Central memory CD8-positive, alpha-beta T cell (primary cell): ENCODE results near the gene TMEM123.

Experiments used
- ATAC-seq: fragments of 150-1000 bp; cut with Tn5 transposase; replicated peaks from 2 replicates; pipeline ENCODE4 v1.10.0; 2022; ENCODE audit warnings: mild to moderate bottlenecking, moderate FRiP score, moderate number of reproducible peaks; ENCODE audit not compliant: poor library complexity, severe bottlenecking; ENCODE audit errors: extremely low read depth
- DNase-seq, 2 donors: peaks; one replicate each; pipeline ENCODE4 v3.0.0; 2021; ENCODE audit warnings: low spot score in 2 of 2
- H3K27ac Mint-ChIP-seq: one replicate; pipeline ENCODE4 v1.8.0; 2022; ENCODE audit warnings: low read depth, mild to moderate bottlenecking, moderate library complexity, mixed read lengths
- H3K27me3 Mint-ChIP-seq: one replicate; pipeline ENCODE4 v1.8.0; 2022; ENCODE audit warnings: mixed read lengths
- H3K36me3 Mint-ChIP-seq: one replicate; pipeline ENCODE4 v1.8.0; 2022; ENCODE audit warnings: mild to moderate bottlenecking, moderate library complexity, mixed read lengths; ENCODE audit not compliant: insufficient read depth
- H3K4me1 Mint-ChIP-seq: one replicate; pipeline ENCODE4 v1.8.0; 2022; ENCODE audit warnings: mixed read lengths
- H3K4me3 Mint-ChIP-seq: one replicate; pipeline ENCODE4 v1.8.0; 2022; ENCODE audit warnings: mild to moderate bottlenecking, moderate library complexity, mixed read lengths
- H3K9me3 Mint-ChIP-seq: one replicate; pipeline ENCODE4 v1.8.0; 2022; ENCODE audit warnings: mixed read lengths

The TMEM123 gene

GRCh38 chr11:102426570-102426969, 26.0 kb downstream of the TMEM123 start:
- DNase-seq (no peak), ATAC-seq (no peak)
- H3K36me3 Mint-ChIP-seq = peaks cover 6% of the 10 kb centered on the region
- H3K9me3 Mint-ChIP-seq = no peaks in the 10 kb centered on the region
- no peak overlapping the region for H3K27ac Mint-ChIP-seq
- no peak overlapping the region for H3K4me3 Mint-ChIP-seq
- peaks cover 69% of the 10 kb centered on the region for H3K4me1 Mint-ChIP-seq
- H3K27me3 Mint-ChIP-seq = no peaks in the 10 kb centered on the region

- Mint-ChIP-seq H3K4me1 (peaks cover 68% of the 10 kb centered on the region), H3K27me3 (no peaks in the 10 kb centered on the region), H3K4me3 (no peak overlapping the region), H3K9me3 (no peaks in the 10 kb centered on the region), H3K27ac (no peak overlapping the region), H3K36me3 (peaks cover 6% of the 10 kb centered on the region)
- DNase-seq (no peak), ATAC-seq (no peak)
Measured at GRCh38 chr11:102426000-102426399, 26.6 kb downstream of the TMEM123 start.

GRCh38 chr11:102423936-102424335, 28.6 kb downstream of the TMEM123 start:
- H3K36me3 Mint-ChIP-seq = peaks cover 8% of the 10 kb centered on the region
- no peak overlapping the region for H3K27ac Mint-ChIP-seq
- DNase-seq = no peak
- H3K4me1 Mint-ChIP-seq = peaks cover 62% of the 10 kb centered on the region
- H3K9me3 Mint-ChIP-seq = no peaks in the 10 kb centered on the region
- H3K4me3 Mint-ChIP-seq = no peak overlapping the region
- H3K27me3 Mint-ChIP-seq = no peaks in the 10 kb centered on the region
- ATAC-seq = no peak

- ATAC-seq (peak; percentile 38), DNase-seq (no peak)
- no peak overlapping the region for H3K4me3 Mint-ChIP-seq
- H3K27me3 Mint-ChIP-seq = no peaks in the 10 kb centered on the region
- peaks cover 8% of the 10 kb centered on the region for H3K36me3 Mint-ChIP-seq
- no peak overlapping the region for H3K27ac Mint-ChIP-seq
- H3K9me3 Mint-ChIP-seq = no peaks in the 10 kb centered on the region
- peaks cover 67% of the 10 kb centered on the region for H3K4me1 Mint-ChIP-seq
Measured at GRCh38 chr11:102422817-102423712, 29.5 kb downstream of the TMEM123 start.

- Mint-ChIP-seq H3K9me3 (no peaks in the 10 kb centered on the region), H3K4me3 (no peak overlapping the region), H3K27me3 (no peaks in the 10 kb centered on the region), H3K36me3 (peaks cover 10% of the 10 kb centered on the region), H3K27ac (no peak overlapping the region), H3K4me1 (peaks cover 79% of the 10 kb centered on the region)
- DNase-seq (no peak), ATAC-seq (no peak)
Measured at GRCh38 chr11:102421261-102421660, 31.3 kb downstream of the TMEM123 start.

- H3K27me3 Mint-ChIP-seq = no peaks in the 10 kb centered on the region
- H3K36me3 Mint-ChIP-seq = peaks cover 10% of the 10 kb centered on the region
- H3K4me1 Mint-ChIP-seq = peaks cover 80% of the 10 kb centered on the region
- no peak overlapping the region for H3K4me3 Mint-ChIP-seq
- DNase-seq (no peak), ATAC-seq (no peak)
- H3K27ac Mint-ChIP-seq = peak overlapping the region; percentile 40
- no peaks in the 10 kb centered on the region for H3K9me3 Mint-ChIP-seq
Measured at GRCh38 chr11:102420547-102420946, 32.0 kb downstream of the TMEM123 start.

- ATAC-seq (no peak), DNase-seq (no peak)
- H3K4me1 Mint-ChIP-seq = peaks cover 85% of the 10 kb centered on the region
- peaks cover 11% of the 10 kb centered on the region for H3K36me3 Mint-ChIP-seq
- H3K9me3 Mint-ChIP-seq = no peaks in the 10 kb centered on the region
- no peaks in the 10 kb centered on the region for H3K27me3 Mint-ChIP-seq
- no peak overlapping the region for H3K4me3 Mint-ChIP-seq
- no peak overlapping the region for H3K27ac Mint-ChIP-seq
Measured at GRCh38 chr11:102419181-102419580, 33.4 kb downstream of the TMEM123 start.

- Mint-ChIP-seq H3K4me1 (peaks cover 78% of the 10 kb centered on the region), H3K27ac (peak overlapping the region; percentile 70), H3K9me3 (no peaks in the 10 kb centered on the region), H3K36me3 (peaks cover 13% of the 10 kb centered on the region), H3K4me3 (peak overlapping the region; percentile 52), H3K27me3 (no peaks in the 10 kb centered on the region)
- DNase-seq (no peak), ATAC-seq (no peak)
Measured at GRCh38 chr11:102416976-102417375, 35.6 kb downstream of the TMEM123 start.

- Mint-ChIP-seq H3K4me1 (peaks cover 81% of the 10 kb centered on the region), H3K9me3 (no peaks in the 10 kb centered on the region), H3K36me3 (peaks cover 17% of the 10 kb centered on the region), H3K4me3 (peak overlapping the region; percentile 54), H3K27me3 (no peaks in the 10 kb centered on the region), H3K27ac (peak overlapping the region; percentile 70)
- DNase-seq (no peak), ATAC-seq (peak; percentile 59)
Measured at GRCh38 chr11:102415304-102415916, 37.2 kb downstream of the TMEM123 start.

GRCh38 chr11:102414559-102414958, 38.0 kb downstream of the TMEM123 start:
- Mint-ChIP-seq H3K27ac (peak overlapping the region; percentile 70), H3K9me3 (no peaks in the 10 kb centered on the region), H3K4me1 (peaks cover 82% of the 10 kb centered on the region), H3K4me3 (peak overlapping the region; percentile 54), H3K27me3 (no peaks in the 10 kb centered on the region), H3K36me3 (peaks cover 18% of the 10 kb centered on the region)
- DNase-seq = no peak
- no peak for ATAC-seq

GRCh38 chr11:102413497-102413896, 39.1 kb downstream of the TMEM123 start:
- Mint-ChIP-seq H3K27ac (peak overlapping the region; percentile 70), H3K4me3 (peak overlapping the region; percentile 54), H3K4me1 (peaks cover 73% of the 10 kb centered on the region), H3K9me3 (no peaks in the 10 kb centered on the region), H3K36me3 (peaks cover 16% of the 10 kb centered on the region), H3K27me3 (no peaks in the 10 kb centered on the region)
- ATAC-seq (no peak), DNase-seq (no peak)

- Mint-ChIP-seq H3K36me3 (peaks cover 16% of the 10 kb centered on the region), H3K27ac (no peak overlapping the region), H3K4me1 (peaks cover 62% of the 10 kb centered on the region), H3K27me3 (no peaks in the 10 kb centered on the region), H3K9me3 (no peaks in the 10 kb centered on the region), H3K4me3 (no peak overlapping the region)
- no peak for DNase-seq
- ATAC-seq = no peak
Measured at GRCh38 chr11:102411142-102411541, 41.4 kb downstream of the TMEM123 start.

- H3K36me3 Mint-ChIP-seq = peaks cover 19% of the 10 kb centered on the region
- no peaks in the 10 kb centered on the region for H3K9me3 Mint-ChIP-seq
- ATAC-seq (no peak), DNase-seq (no peak)
- no peaks in the 10 kb centered on the region for H3K27me3 Mint-ChIP-seq
- H3K4me3 Mint-ChIP-seq = no peak overlapping the region
- H3K4me1 Mint-ChIP-seq = peaks cover 61% of the 10 kb centered on the region
- H3K27ac Mint-ChIP-seq = peak overlapping the region; percentile 41
Measured at GRCh38 chr11:102410382-102410784, 42.2 kb downstream of the TMEM123 start.
